ENCODE results near the gene DMRTC2.

The DMRTC2 gene

GRCh38 chr19:41890936-41891335 is 46.1 kb downstream of the DMRTC2 start:
- TF ChIP-seq, protein P1, sequence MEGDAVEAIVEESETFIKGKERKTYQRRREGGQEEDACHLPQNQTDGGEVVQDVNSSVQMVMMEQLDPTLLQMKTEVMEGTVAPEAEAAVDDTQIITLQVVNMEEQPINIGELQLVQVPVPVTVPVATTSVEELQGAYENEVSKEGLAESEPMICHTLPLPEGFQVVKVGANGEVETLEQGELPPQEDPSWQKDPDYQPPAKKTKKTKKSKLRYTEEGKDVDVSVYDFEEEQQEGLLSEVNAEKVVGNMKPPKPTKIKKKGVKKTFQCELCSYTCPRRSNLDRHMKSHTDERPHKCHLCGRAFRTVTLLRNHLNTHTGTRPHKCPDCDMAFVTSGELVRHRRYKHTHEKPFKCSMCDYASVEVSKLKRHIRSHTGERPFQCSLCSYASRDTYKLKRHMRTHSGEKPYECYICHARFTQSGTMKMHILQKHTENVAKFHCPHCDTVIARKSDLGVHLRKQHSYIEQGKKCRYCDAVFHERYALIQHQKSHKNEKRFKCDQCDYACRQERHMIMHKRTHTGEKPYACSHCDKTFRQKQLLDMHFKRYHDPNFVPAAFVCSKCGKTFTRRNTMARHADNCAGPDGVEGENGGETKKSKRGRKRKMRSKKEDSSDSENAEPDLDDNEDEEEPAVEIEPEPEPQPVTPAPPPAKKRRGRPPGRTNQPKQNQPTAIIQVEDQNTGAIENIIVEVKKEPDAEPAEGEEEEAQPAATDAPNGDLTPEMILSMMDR (IDR thresholded peaks at IDR 0.05; ENCODE audit: low read depth, low read length) = no peak
- DNase-seq (ENCODE audit: extremely low read depth, low read depth) = no peak

DNA sequence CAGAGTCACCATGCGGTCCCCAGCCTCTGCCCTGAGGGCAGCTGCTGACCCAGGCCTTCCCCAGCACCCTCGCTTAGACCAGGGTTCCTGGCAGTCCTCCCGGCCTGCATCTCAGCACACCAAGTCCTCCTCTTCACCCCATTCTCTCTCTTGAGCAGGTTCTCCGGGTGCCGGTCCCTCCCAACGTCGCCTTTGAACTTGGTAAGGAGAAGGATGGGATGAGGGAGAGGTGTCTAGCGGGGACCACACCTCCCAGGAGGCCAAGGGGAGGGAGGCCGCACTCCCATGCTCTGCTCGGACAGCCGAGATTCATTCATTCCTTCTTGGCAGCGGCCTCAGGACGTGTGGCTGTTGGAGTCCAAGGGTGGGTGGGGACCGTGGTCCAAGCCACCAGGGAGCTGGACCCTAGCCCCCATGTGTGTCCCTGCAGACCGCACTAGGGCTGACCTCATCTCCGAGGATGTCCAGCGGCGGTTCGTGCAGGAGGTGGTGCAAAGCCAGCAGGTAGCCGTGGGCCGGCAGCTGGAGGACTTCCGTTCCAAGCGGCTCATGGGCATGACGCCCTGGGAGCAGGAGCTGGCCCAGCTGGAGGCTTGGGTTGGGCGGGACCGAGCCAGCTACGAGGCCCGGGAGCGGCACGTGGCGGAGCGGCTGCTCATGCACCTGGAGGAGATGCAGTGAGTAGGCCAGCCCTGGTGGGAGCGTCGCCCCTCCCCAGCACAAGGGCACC is 47.5 kb downstream of the DMRTC2 start:
- TF ChIP-seq, protein P1 (IDR thresholded peaks at IDR 0.05; ENCODE audit: low read depth, low read length) = no peak
- DNase-seq (ENCODE audit: extremely low read depth, low read depth) = no peak

GRCh38 chr19:41893899-41894298 is 49.1 kb downstream of the DMRTC2 start:
- no peak for DNase-seq (ENCODE audit: extremely low read depth, low read depth)
- TF ChIP-seq, protein P1 (IDR thresholded peaks at IDR 0.05; ENCODE audit: low read depth, low read length) = no peak

GRCh38 chr19:41894350-41894749 is 49.5 kb downstream of the DMRTC2 start:
- DNase-seq (ENCODE audit: extremely low read depth, low read depth) = no peak
- TF ChIP-seq, protein P1 (IDR thresholded peaks at IDR 0.05; ENCODE audit: low read depth, low read length) = no peak

- TF ChIP-seq, protein P1 (IDR thresholded peaks at IDR 0.05; ENCODE audit: low read depth, low read length) = peak; percentile 4
- no peak for DNase-seq (ENCODE audit: extremely low read depth, low read depth)
Observed at GRCh38 chr19:41895745-41896580, 51.1 kb downstream of the DMRTC2 start.

DNA sequence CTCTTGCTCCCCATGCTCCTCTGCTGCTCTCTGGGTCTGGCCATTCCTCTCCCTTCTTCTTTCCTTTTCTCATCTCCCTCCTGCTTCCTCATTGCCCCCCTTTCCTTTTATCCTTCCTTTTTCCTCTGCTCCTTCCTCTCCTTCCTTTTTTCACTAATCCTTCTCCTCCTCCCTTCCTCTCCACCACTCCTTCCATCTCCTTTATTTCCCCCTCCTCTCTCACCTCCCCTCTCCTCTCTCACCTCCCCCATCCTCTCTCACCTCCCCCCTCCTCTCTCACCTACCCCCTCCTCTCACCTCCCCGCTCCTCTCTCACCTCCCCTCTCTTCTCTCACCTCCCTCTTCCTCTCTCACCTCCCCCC is 51.7 kb downstream of the DMRTC2 start:
- no peak for DNase-seq (ENCODE audit: extremely low read depth, low read depth)
- TF ChIP-seq, protein P1 (IDR thresholded peaks at IDR 0.05; ENCODE audit: low read depth, low read length) = no peak

DNA sequence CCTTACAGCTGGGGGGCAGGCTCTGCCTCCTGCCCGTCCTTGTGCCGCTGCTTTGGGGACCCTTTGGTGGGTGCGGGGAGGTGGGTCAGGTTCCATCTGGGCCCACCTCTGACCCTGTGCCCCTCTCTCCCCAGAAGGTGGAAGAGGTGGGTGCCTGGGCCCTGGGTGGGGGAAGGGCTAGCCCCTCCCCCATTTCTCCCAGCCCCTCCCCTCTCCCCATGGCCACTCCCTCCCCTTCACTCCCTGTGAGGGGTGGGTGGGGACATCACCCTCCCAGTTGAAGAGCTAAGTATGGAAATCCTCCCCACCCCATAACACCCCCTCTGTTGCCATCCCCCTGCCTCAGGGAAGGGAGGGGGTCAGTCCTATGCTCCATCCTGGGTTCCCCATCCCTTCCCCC is 52.3 kb downstream of the DMRTC2 start:
- TF ChIP-seq, protein P1 (IDR thresholded peaks at IDR 0.05; ENCODE audit: low read depth, low read length) = no peak
- DNase-seq (ENCODE audit: extremely low read depth, low read depth) = no peak

Measured in AG09319 (cell line).